ENCODE data around the gene MAST3. TPM values are rescaled to one million over a fixed set of nuclear protein-coding genes. Genes with fewer than 3 reads are reported as not detected.

MAST3 gene
- total RNA-seq, 3 donors from 2014 or later: 25.2 to 37.3 (median 34.7) TPM

DNA sequence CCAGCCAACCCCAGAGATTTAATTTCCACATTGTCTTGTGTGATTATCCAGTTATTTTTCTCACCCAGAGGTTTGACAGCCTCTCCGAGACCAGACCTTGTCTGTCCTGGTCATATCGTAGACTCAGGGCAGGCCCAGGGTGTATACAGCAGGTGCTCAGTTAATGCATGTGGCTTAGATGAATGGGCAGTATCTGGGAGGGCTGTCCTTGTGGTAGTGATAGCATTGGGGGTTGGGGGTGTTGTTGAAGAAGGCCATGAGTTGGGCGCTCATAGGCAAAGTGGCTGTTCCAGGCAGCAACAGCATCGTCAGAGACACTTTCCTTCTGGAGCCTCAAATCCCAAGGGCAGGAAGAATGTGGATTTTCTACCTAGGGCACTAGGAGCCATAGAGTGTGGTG is 16.9 kb downstream of the MAST3 start:
- H3K9me3 ChIP-seq: no peaks in the 10 kb centered on the region
- DNase-seq (no peak), ATAC-seq (no peak)
- intact Hi-C loops (cut with DNase I, micrococcal nuclease): loop anchor here (5.0 to 10.0 kb wide), 3 partner anchors 50 to 213 kb away; no protein-coding TSS in a partner anchor
- H3K4me3 ChIP-seq: no peak overlapping the region
- H3K4me1 ChIP-seq (ENCODE audit: low read depth): peaks cover 22% of the 10 kb centered on the region
- no peak for TF ChIP-seq CTCF (IDR thresholded peaks at IDR 0.05)
- no peaks in the 10 kb centered on the region for H3K36me3 ChIP-seq (ENCODE audit: low read depth)

- no peak for TF ChIP-seq CTCF (IDR thresholded peaks at IDR 0.05)
- peaks cover 13% of the 10 kb centered on the region for H3K4me1 ChIP-seq (ENCODE audit: low read depth)
- DNase-seq (peak in 1 of 3 donors; percentile 68), ATAC-seq (no peak)
- H3K9me3 ChIP-seq: no peaks in the 10 kb centered on the region
- H3K4me3 ChIP-seq: no peak overlapping the region
- intact Hi-C loops (cut with DNase I, micrococcal nuclease): loop anchor here in 1 of 2 donors (10.0 kb wide), 1 partner anchor 47 kb away; no protein-coding TSS in a partner anchor
- no peaks in the 10 kb centered on the region for H3K36me3 ChIP-seq (ENCODE audit: low read depth)
Observed at GRCh38 chr19:18117364-18117691, 19.8 kb downstream of the MAST3 start.

DNA sequence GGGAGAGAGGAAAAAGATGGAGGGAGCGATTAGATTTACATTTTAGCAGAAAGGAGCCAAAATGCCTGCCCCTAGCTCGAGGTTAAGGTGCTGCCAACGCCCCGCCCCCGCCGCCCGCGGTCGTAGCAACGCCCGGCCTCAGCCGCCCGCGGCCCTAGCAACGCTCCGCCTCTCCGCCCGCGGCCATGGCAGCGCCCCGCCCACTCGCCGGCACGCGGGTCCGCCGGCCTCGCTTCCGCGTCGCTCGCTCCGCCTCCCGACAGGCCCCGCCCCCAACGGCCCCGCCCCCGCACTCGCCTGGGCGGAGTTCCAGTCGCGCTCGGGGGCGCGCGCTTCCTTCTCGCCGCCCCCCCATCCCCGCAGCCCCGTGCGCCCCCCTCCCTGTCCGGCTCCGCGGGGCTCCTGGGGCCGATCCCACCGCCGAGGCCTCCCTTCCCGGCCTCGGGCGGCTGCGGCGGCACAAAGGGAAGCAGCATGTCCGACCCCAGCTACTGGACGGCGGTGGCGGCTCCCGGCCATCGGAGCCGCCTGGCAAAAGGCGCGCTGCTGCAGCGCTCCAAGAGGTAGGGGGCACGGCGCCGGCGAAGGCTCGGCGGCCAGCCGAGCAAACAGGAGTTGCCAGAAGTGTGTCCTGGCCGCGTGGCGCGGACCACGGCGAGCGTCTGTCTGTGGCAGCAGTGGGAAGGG is 20.3 kb downstream of the MAST3 start:
- peaks cover 13% of the 10 kb centered on the region for H3K4me1 ChIP-seq (ENCODE audit: low read depth)
- intact Hi-C loops (cut with DNase I, micrococcal nuclease): loop anchor here in 1 of 2 donors (10.0 kb wide), 1 partner anchor 47 kb away; no protein-coding TSS in a partner anchor
- DNase-seq (peak; percentile 94 to 97 (median 96)), ATAC-seq (peak; percentile 96)
- no peaks in the 10 kb centered on the region for H3K36me3 ChIP-seq (ENCODE audit: low read depth)
- H3K9me3 ChIP-seq: no peaks in the 10 kb centered on the region
- peak overlapping the region; percentile 44 for H3K4me3 ChIP-seq
- TF ChIP-seq CTCF (IDR thresholded peaks at IDR 0.05): no peak

DNA sequence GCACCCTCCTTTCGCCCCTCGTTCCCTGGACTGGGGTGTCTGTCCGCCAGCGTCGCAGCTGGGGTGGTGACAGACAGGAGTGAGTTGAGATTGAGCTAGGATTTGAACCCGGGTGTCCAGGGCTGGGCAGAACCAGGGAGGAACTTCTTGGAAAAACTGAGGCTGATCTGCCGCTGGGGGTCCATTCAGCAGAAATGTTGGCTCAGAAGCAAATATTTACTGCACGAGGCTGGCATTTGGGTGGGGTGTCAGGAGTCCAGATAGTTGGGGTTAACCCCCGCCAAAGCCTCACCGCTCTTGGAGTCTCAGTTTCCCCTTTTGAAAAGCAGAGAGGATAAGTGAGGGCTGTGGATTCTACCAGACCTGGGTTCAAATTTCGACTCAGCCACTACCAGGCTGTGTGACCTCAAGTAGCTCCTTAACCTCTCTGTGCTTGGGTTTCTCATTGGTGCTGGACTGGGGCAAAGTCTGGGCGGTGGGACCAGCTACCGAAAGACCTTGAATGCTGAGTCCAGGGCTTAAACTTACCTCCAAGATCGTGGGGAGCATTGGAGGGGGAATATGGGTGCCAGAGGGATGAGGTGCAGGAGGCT is 20.9 kb downstream of the MAST3 start:
- TF ChIP-seq CTCF (IDR thresholded peaks at IDR 0.05): no peak
- Histone ChIP-seq H3K4me3 (peak overlapping the region; percentile 44), H3K4me1 (ENCODE audit: low read depth) (peaks cover 13% of the 10 kb centered on the region), H3K36me3 (ENCODE audit: low read depth) (no peaks in the 10 kb centered on the region), H3K9me3 (no peaks in the 10 kb centered on the region)
- ATAC-seq: no peak
- intact Hi-C loops (cut with DNase I, micrococcal nuclease): loop anchor here in 1 of 2 donors (10.0 kb wide), 1 partner anchor 46 kb away; no protein-coding TSS in a partner anchor
- DNase-seq: no peak

DNA sequence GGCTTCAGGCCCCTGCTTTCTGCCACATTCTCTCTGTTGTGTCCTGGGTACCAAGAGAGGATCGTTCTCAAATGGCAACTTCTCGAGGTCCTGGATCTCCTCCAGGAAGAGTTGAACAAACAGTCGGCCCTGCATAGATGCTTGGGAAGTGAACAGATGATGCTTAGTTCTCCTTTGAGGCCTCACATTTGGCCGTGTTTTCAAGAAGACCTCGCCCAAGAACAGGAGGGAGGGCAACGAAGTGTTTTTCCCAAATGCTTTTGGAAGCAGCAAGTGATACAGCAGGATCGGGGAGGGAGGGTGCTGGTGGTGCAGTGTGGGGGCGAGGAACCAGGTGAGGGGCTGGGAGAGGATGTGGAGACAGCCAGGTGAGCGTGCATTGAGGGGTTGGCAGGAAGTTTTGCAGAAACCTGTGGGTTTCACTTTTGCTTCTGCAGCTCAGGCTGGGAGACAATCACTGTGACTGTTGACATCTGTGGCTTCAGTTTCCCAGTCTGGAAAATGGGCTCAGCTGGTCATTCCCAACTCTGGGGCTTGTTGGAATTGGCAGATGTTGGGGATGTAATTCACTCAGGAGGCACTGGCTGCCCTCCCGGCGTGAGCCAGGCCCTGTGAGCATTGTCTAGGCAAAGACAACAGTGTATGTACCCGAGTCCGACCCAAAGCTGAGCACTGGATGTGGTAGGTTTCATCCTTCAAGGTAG is 21.6 kb downstream of the MAST3 start:
- Histone ChIP-seq H3K4me3 (no peak overlapping the region), H3K9me3 (no peaks in the 10 kb centered on the region), H3K36me3 (ENCODE audit: low read depth) (no peaks in the 10 kb centered on the region), H3K4me1 (ENCODE audit: low read depth) (peaks cover 13% of the 10 kb centered on the region)
- peak; percentile 41 for ATAC-seq
- TF ChIP-seq CTCF (IDR thresholded peaks at IDR 0.05): no peak
- intact Hi-C loops (cut with DNase I, micrococcal nuclease): loop anchor here in 1 of 2 donors (10.0 kb wide), 1 partner anchor 46 kb away; no protein-coding TSS in a partner anchor
- no peak for DNase-seq
